CD4-positive, CD25-positive, alpha-beta regulatory T cell (primary cell): ENCODE data around the gene MYRF. TPM values are rescaled to one million over a fixed set of nuclear protein-coding genes. Genes with fewer than 3 reads are reported as not detected.
A peak's percentile ranks its signal among the peaks of the same experiment; 100 is the strongest.

ENCODE experiments used
- ATAC-seq, 2 donors: fragments of 150-1000 bp; cut with Tn5 transposase; one replicate each; pipeline ENCODE4 v1.10.0; 2021; ENCODE audit warnings: low read depth in 2 of 2, moderate number of reproducible peaks in 2 of 2, moderate library complexity in 1 of 2
- DNase-seq, 3 donors: peaks; one replicate each; pipeline versions ENCODE4 v3.0.0 to v3.0.0-alpha.2; 2012 to 2022; ENCODE audit warnings: mixed read lengths in 1 of 3
- H3K27ac ChIP-seq: one replicate; pipeline ENCODE4 v1.7.0; 2013; ENCODE audit warnings: mild to moderate bottlenecking, low read length; ENCODE audit not compliant: insufficient read depth, poor library complexity, severe bottlenecking
- H3K27me3 ChIP-seq: one replicate; pipeline ENCODE4 v1.7.0; 2013; ENCODE audit warnings: low read length; ENCODE audit not compliant: control insufficient read depth, insufficient read depth
- H3K36me3 ChIP-seq: one replicate; pipeline ENCODE4 v1.7.0; 2013; ENCODE audit warnings: mild to moderate bottlenecking, low read length, moderate library complexity; ENCODE audit not compliant: control insufficient read depth, insufficient read depth
- H3K4me1 ChIP-seq: 2 replicates; pipeline ENCODE4 v1.7.0; 2013; ENCODE audit warnings: mild to moderate bottlenecking, low read length; ENCODE audit not compliant: insufficient read depth, control insufficient read depth, poor library complexity, severe bottlenecking
- H3K4me3 ChIP-seq: one replicate; pipeline ENCODE4 v1.7.0; 2013; ENCODE audit warnings: low read depth, mild to moderate bottlenecking, low read length, moderate library complexity
- H3K9me3 ChIP-seq, 2 experiments: 1 replicate in 1 of 2; 2 replicates in 1 of 2; pipeline ENCODE4 v1.7.0; 2013; ENCODE audit warnings: low read length in 2 of 2, mild to moderate bottlenecking in 1 of 2, moderate library complexity in 1 of 2; ENCODE audit not compliant: control insufficient read depth in 2 of 2
- H3K27ac Mint-ChIP-seq, 3 donors: one replicate each; pipeline ENCODE4 v1.8.0; 2020 to 2022; ENCODE audit warnings: mild to moderate bottlenecking in 3 of 3, mixed read lengths in 3 of 3, moderate library complexity in 2 of 3
- H3K27me3 Mint-ChIP-seq: one replicate; pipeline ENCODE4 v1.8.0; 2022; ENCODE audit warnings: mild to moderate bottlenecking, mixed read lengths
- H3K36me3 Mint-ChIP-seq: one replicate; pipeline ENCODE4 v1.8.0; 2020; ENCODE audit warnings: mixed read lengths
- H3K4me1 Mint-ChIP-seq, 4 donors: one replicate each; pipeline ENCODE4 v1.8.0; 2020 to 2022; ENCODE audit warnings: mixed read lengths in 4 of 4, mild to moderate bottlenecking in 1 of 4
- H3K4me3 Mint-ChIP-seq, 4 donors: one replicate each; pipeline ENCODE4 v1.8.0; 2020 to 2022; ENCODE audit warnings: mild to moderate bottlenecking in 4 of 4, mixed read lengths in 4 of 4, moderate library complexity in 3 of 4
- H3K9me3 Mint-ChIP-seq, 7 donors: one replicate each; pipeline ENCODE4 v1.8.0; 2020 to 2022; ENCODE audit warnings: mixed read lengths in 7 of 7, mild to moderate bottlenecking in 3 of 7, moderate library complexity in 2 of 7
- polyA plus RNA-seq, 4 donors: library from polyadenylated mRNA; unstranded; fragments of 300-500 nt; fragmentation: Illumina TruSeq; gene quantifications; one replicate each; pipeline ENCODE4 v1.2.3, GENCODE V29; 2021
- total RNA-seq: library from RNA; stranded (reverse); gene quantifications from one replicate; pipeline ENCODE4 v1.2.3, GENCODE V29; 2022

MYRF gene
- total and polyA plus RNA-seq, 5 donors from 2014 or later = 0.20 to 0.74 (median 0.30) TPM; not detected in 2

DNA sequence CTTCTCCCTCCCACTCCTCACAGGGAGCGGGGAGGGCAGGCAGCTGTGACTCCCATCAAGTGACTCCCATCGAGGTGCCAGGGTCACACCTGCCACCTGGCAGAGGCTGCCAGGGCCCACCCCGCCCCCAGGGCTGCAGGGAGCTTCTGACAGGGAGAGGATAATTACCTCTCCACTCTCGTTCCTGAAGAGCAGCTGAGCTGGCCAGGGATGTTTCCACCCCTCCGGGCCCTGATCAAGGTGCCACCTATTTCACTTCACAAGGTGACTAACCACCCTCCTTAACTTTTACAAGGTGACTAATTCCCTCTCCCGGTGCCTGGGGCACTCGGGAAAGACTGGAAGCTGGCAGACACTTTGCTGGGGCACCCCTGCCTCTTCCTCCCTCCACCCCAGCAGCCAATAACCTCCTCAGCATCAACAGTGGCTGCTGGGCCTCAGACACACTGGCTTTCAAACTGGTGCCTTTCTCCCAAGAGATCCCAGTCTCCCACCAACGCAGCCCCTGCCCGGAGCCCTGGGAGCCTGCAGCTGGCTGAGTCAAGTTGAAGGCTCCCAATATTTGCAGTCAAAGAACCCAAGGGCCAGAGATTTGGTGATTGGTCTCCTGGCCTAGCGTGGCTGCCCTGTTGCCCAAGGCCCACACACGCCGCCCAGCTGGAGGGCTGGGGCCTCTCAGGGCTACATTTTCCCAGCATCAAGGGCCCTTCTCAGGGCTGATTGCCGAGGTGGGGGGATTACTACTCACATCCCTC lies 22.0 kb upstream of the MYRF start:
- DNase-seq (no peak), ATAC-seq (no peak)
- Mint-ChIP-seq H3K27me3 (no peaks in the 10 kb centered on the region), H3K9me3 (no peaks in the 10 kb centered on the region), H3K4me3 (no peak overlapping the region), H3K4me1 (peaks cover 0 to 5% (median 2%) of the 10 kb centered on the region in 4 donors), H3K27ac (peak overlapping the region in 1 of 3 donors; percentile 80), H3K36me3 (no peaks in the 10 kb centered on the region)
- Histone ChIP-seq H3K9me3 (no peaks in the 10 kb centered on the region), H3K27me3 (no peaks in the 10 kb centered on the region), H3K36me3 (no peaks in the 10 kb centered on the region), H3K4me3 (no peak overlapping the region), H3K4me1 (no peaks in the 10 kb centered on the region), H3K27ac (no peak overlapping the region)

DNA sequence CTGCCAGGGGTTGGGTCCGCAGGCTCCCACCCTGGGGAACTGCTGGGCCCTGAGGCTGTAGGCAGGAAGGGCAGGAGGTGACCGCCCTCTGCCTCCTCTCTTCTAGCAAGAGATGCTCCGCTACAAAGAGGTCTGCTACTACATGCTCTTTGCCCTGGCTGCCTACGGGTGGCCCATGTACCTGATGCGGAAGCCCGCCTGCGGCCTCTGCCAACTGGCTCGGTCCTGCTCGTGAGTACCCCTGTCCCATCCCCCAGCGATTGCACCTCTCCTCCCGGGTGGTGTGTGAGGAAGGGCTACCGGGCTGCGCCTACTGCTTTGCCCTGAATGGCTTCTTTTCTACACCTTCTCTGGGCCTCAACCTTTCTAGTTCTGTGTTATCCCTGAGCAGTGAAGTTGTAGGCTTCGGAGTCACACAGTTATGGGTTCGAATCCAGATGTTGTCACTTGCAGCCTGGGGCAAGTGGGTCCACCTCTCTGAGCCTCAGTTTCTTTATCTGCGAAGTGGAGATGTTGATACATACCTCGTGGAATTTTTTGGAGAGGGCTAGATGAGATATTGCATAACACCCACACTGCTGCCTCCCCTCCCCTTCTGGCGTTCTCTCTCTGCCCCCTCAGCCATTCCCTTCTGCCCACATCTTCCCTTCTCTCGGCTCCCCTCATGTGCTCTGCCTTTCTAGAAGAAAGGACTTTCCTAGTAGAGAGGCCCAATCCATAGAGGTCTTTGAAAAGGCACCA lies 21.1 kb upstream of the MYRF start:
- H3K4me3 ChIP-seq = no peak overlapping the region
- H3K9me3 Mint-ChIP-seq = no peaks in the 10 kb centered on the region
- H3K4me1 Mint-ChIP-seq = peaks cover 0 to 5% (median 2%) of the 10 kb centered on the region in 4 donors
- no peaks in the 10 kb centered on the region for H3K4me1 ChIP-seq
- H3K36me3 ChIP-seq = no peaks in the 10 kb centered on the region
- H3K27ac ChIP-seq = no peak overlapping the region
- no peaks in the 10 kb centered on the region for H3K36me3 Mint-ChIP-seq
- no peaks in the 10 kb centered on the region for H3K27me3 ChIP-seq
- H3K27ac Mint-ChIP-seq = no peak overlapping the region
- H3K4me3 Mint-ChIP-seq = no peak overlapping the region
- no peak for ATAC-seq
- H3K9me3 ChIP-seq = no peaks in the 10 kb centered on the region
- H3K27me3 Mint-ChIP-seq = no peaks in the 10 kb centered on the region
- DNase-seq = no peak

DNA sequence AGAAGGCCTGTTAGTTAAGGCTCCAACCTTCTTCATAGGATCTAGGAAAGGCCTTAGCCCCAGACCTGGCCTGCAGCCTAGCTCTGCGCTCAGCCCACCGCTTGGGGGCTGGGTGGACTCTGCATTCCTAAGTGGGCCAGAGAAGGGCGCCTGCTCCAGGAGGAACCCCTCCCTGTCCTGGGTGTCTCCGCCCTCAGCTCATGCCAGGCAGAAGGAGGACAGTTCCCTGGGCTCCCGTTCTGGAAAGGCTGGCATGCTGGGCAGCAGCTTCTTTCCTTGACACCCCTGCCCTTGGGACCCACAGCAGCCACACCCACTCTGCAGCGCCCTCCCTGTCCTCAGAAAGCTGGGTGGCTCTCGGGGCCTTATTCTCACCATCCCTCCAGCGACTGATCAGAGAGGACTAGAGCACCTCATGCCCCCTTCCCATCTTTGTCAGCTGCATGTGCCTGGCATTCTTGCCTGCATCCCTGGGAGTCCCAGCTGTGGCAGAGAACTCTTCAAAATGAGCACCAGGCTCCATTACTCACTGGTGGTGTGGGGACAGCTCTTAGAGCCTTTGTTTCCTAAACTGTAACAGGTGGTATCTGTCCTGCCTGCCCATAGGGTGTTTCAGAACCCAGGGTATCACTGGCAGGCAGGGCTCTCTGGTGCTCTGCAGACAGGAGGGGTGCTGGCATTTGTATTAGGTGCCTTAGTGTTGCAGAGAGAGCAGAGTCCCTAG lies 20.3 kb upstream of the MYRF start:
- no peak overlapping the region for H3K27ac Mint-ChIP-seq
- no peak for DNase-seq
- no peak overlapping the region for H3K4me3 ChIP-seq
- no peaks in the 10 kb centered on the region for H3K36me3 ChIP-seq
- no peaks in the 10 kb centered on the region for H3K27me3 ChIP-seq
- H3K27ac ChIP-seq = no peak overlapping the region
- H3K4me3 Mint-ChIP-seq = no peak overlapping the region
- H3K27me3 Mint-ChIP-seq = no peaks in the 10 kb centered on the region
- H3K4me1 ChIP-seq = no peaks in the 10 kb centered on the region
- no peaks in the 10 kb centered on the region for H3K9me3 ChIP-seq
- H3K9me3 Mint-ChIP-seq = peaks cover 0 to 2% (median 0%) of the 10 kb centered on the region in 7 donors
- peaks cover 0 to 5% (median 2%) of the 10 kb centered on the region in 4 donors for H3K4me1 Mint-ChIP-seq
- ATAC-seq = no peak
- H3K36me3 Mint-ChIP-seq = no peaks in the 10 kb centered on the region

DNA sequence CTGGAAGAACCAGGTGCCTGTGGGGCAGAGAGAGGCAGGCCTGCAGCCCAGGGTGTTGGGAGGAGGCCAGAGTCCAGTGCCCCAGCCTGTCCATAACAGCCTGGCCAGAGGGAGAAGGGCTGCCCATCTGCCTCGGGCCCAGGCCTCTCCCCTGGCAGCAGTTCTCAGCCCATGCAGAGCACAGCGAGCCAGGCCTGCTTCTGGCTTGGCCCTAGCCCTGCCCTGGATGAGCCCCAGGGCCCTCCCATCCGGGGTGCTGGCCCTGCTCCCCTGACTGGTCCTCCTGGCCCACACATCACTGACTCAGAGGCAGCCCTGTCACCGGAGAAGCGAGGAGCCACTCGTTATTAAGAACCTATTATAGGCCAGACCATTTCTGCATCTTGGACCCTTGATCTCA lies 19.7 kb upstream of the MYRF start:
- no peak overlapping the region for H3K27ac ChIP-seq
- H3K4me1 ChIP-seq = no peaks in the 10 kb centered on the region
- H3K27me3 ChIP-seq = no peaks in the 10 kb centered on the region
- Mint-ChIP-seq H3K4me1 (peaks cover 0 to 5% (median 2%) of the 10 kb centered on the region in 4 donors), H3K36me3 (no peaks in the 10 kb centered on the region), H3K4me3 (no peak overlapping the region), H3K27ac (no peak overlapping the region), H3K27me3 (no peaks in the 10 kb centered on the region), H3K9me3 (peaks cover 0 to 2% (median 0%) of the 10 kb centered on the region in 7 donors)
- no peak overlapping the region for H3K4me3 ChIP-seq
- H3K36me3 ChIP-seq = no peaks in the 10 kb centered on the region
- ATAC-seq (no peak), DNase-seq (no peak)
- no peaks in the 10 kb centered on the region for H3K9me3 ChIP-seq

DNA sequence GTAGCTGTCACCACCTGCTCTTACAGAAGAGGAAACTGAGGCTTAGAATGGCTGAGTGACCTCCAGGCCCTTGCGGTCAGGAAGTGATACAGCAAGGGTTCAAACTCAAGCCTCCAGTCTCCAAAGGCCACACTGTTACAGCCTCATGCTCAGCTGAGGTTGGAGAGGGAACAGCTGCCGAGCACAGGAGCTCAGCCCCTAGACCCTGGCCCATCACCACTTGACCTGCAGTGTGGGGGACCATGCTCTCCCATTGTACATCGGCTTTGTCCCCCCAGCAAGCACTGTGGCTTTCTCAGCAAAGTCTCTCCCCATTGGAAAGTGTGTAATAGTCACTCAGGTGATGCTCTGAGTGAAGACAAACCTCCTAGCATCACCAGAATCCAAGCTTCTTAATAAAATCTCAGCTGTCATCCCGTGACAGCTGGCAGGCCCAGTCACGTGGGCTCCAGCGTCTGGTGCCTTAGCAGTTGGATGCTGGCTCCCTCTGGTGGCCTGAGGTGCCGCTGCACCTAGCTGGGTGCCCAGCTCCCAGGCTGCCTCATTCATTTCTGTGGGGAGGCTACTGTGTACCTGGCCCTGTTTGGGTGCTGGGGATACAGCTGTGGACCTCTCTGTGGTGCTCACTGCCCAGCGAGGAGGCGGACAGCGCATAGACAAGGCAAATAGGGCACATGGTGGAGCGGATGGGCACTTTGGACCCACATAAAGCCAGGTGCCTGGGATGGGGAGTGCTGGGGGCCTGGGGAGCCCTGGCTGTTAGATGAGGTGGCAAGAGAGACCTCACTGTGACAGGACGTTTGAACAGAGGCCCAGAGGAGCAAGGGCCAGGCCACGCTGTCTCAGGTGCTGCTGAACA lies 19.1 kb upstream of the MYRF start:
- peak overlapping the region in 1 of 3 donors; percentile 82 for H3K27ac Mint-ChIP-seq

DNA sequence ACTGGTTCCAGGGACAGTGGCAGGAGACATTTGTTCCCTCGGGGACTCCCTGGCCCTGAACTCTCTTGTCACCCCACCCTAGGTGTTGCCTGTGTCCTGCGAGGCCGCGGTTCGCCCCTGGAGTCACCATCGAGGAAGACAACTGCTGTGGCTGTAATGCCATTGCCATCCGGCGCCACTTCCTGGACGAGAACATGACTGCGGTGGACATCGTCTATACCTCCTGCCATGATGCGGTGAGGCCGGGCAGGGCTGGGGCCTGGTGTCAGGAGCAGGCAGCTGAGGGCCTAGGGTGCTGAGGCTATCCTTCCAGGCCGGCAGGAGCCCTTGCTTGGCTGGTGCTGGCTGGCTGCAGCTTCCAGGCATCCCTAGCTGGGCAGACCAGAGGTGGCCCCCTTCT lies 17.7 kb upstream of the MYRF start:
- H3K9me3 Mint-ChIP-seq = peaks cover 0 to 2% (median 0%) of the 10 kb centered on the region in 7 donors
- DNase-seq (no peak), ATAC-seq (no peak)
- Histone ChIP-seq H3K4me1 (no peaks in the 10 kb centered on the region), H3K4me3 (no peak overlapping the region), H3K9me3 (no peaks in the 10 kb centered on the region), H3K36me3 (no peaks in the 10 kb centered on the region), H3K27me3 (no peaks in the 10 kb centered on the region), H3K27ac (no peak overlapping the region)
- peaks cover 0 to 5% (median 2%) of the 10 kb centered on the region in 4 donors for H3K4me1 Mint-ChIP-seq
- no peak overlapping the region for H3K27ac Mint-ChIP-seq
- H3K36me3 Mint-ChIP-seq = no peaks in the 10 kb centered on the region
- no peak overlapping the region for H3K4me3 Mint-ChIP-seq
- H3K27me3 Mint-ChIP-seq = no peaks in the 10 kb centered on the region

More for the DNA sequence above, 19.1 kb upstream of the MYRF start:
- ATAC-seq = peak; percentile 93 to 95
- no peak overlapping the region for H3K4me3 Mint-ChIP-seq
- DNase-seq = peak; percentile 67 to 84 (median 79)
- Histone ChIP-seq H3K36me3 (no peaks in the 10 kb centered on the region), H3K9me3 (no peaks in the 10 kb centered on the region), H3K27ac (no peak overlapping the region), H3K4me1 (no peaks in the 10 kb centered on the region), H3K4me3 (no peak overlapping the region), H3K27me3 (no peaks in the 10 kb centered on the region)
- H3K36me3 Mint-ChIP-seq = no peaks in the 10 kb centered on the region
- H3K9me3 Mint-ChIP-seq = peaks cover 0 to 2% (median 0%) of the 10 kb centered on the region in 7 donors
- H3K27me3 Mint-ChIP-seq = no peaks in the 10 kb centered on the region
- H3K4me1 Mint-ChIP-seq = peaks cover 0 to 5% (median 2%) of the 10 kb centered on the region in 4 donors

DNA sequence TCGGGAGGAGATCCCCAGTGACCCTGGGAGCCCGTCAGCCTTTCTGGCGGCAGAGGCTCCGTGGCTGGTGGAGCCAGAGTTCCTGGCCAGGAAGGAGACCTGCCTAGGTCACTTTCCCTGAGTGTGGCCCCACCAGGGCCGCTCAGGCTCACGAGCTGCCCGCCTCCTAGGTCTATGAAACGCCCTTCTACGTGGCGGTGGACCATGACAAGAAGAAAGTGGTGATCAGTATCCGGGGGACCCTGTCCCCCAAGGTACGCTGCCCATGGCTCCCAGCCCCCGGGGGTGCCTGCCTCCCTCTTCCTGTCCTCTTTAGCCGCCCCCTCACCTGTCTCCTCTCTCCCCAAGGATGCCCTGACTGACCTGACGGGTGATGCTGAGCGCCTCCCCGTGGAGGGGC lies 17.0 kb upstream of the MYRF start:
- Histone ChIP-seq H3K9me3 (no peaks in the 10 kb centered on the region), H3K27me3 (no peaks in the 10 kb centered on the region), H3K4me3 (no peak overlapping the region), H3K27ac (no peak overlapping the region), H3K36me3 (no peaks in the 10 kb centered on the region), H3K4me1 (no peaks in the 10 kb centered on the region)
- DNase-seq = no peak
- H3K36me3 Mint-ChIP-seq = no peaks in the 10 kb centered on the region
- H3K4me3 Mint-ChIP-seq = no peak overlapping the region
- no peak overlapping the region for H3K27ac Mint-ChIP-seq
- peaks cover 0 to 5% (median 2%) of the 10 kb centered on the region in 4 donors for H3K4me1 Mint-ChIP-seq
- H3K9me3 Mint-ChIP-seq = peaks cover 0 to 2% (median 0%) of the 10 kb centered on the region in 7 donors
- no peak for ATAC-seq
- H3K27me3 Mint-ChIP-seq = no peaks in the 10 kb centered on the region
